GM18508 (cell line): ENCODE data around the gene SHROOM2.
"Not testable (repeated sequence)": the region's sequence is repeated elsewhere in the genome, so short reads cannot be mapped to it uniquely, and the experiment has no call there.

ENCODE experiments used
- ATAC-seq: cut with Tn5 transposase; IDR thresholded peaks from one replicate; pipeline ENCODE4 v1.9.1; 2021; ENCODE audit warnings: moderate number of reproducible peaks; ENCODE audit not compliant: insufficient read depth, unreplicated experiment

The SHROOM2 gene

DNA sequence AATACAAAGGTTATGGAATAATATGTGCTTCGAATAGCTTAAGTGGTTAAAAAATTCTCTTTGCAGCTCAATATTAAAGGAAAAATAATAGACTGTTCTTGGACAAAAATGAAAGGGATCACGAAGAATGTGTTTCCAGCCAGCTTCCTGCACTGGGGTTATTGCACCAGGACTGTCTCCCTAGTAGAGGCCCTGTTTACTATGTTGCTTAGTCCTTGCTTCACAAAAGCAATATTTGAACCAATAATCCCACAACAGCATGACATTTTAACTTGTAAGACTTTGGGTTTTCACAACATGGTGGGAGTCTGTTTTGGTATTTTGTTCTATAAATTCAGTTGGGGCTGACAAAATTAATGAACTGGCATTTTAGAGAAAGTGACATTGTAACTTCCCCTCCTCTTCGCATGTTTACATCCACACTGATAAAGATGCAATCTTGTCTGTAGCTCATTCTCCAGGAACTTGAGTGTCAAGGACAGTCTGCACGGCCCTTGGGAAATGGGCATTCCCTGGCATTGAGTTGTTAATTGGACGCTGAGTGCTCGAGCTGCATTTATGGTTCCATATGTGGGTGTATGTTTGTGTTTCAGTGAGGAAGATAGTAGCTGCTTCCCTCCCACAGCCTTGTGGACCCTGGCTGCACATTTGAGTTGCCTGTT is 39.0 kb downstream of the SHROOM2 start:
- no peak for ATAC-seq

DNA sequence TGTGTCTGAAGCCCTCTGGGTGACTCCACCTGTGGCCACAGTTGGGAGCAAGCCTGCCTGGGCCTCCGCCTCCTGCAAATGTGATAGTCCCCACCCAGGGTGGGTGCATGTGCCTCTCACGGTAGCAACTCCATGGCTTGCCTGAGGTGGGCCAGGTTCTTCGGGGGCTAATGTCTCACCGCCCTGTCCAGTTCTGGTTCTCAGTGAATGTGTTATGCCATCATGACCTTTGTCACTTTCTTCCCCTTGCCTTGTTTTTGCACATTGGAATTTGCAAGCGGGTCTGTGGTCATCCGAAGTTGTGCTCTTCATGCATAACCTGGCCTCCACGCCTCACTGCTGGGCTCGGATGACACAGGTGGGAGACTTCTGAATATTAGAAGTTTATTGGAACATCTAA is 39.7 kb downstream of the SHROOM2 start:
- no peak for ATAC-seq

DNA sequence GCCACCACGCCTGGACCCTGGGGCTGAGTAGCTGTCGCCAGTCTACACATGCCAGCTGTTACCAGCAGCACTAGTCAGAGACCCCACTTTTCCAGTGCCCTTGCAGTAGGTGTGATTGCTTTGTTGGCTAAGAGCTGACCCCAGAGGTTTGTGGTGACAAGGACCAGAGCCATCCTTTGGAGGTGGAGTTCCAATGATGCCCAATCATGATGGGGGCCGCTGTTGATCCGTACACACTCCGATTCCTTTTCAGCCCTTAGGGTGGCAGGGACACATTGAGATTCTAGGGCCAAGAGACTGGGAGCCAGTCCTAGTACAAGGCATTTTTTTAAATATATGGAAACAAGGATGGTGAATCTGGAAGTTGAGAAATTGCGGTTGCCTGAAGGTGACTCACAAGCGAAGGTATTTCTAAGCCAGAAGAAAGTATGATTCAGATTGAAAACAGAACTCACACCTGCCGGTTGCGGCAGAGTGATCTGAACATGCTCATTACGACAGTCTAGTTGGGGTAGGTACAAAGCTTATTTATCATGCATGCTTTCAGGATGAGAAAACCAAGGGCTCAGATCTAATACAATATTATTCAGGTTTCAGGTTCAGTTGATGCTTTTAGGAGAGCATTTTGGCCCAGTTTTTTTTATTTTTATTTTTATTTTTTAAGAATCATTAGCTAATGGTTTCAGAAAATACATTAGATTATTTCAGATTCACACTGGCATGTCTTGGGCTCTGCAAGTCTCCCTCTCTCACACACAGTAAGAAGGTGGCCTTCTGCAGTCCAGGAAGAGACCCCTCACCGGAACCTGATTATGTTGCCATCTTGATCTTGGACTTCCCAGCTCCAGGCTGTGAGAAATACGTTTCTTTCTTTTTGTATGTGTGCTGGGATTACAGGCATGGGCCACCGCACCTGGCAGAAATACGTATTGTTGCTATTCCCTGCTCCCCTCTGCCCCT is 43.4 kb downstream of the SHROOM2 start:
- ATAC-seq = peak; percentile 95

DNA sequence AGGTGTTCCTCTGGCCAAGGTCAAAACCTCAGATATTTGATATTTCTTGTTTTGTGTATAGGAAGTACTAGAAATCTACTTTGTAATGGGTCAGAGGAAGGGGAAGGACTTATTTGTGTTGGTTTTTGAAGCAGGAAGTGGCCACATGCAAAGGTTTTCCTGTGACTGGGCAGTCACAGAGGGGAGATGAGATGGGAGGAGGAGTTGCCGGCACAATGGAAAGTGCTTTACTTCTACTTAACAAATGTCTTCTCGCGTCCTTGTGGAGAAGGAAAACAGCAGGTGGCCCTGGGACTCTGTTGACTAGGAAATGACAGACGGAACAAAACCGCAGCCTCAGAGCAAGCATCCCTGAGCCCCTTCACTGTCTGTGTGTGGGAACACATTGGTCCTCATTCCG is 46.6 kb downstream of the SHROOM2 start:
- no peak for ATAC-seq

DNA sequence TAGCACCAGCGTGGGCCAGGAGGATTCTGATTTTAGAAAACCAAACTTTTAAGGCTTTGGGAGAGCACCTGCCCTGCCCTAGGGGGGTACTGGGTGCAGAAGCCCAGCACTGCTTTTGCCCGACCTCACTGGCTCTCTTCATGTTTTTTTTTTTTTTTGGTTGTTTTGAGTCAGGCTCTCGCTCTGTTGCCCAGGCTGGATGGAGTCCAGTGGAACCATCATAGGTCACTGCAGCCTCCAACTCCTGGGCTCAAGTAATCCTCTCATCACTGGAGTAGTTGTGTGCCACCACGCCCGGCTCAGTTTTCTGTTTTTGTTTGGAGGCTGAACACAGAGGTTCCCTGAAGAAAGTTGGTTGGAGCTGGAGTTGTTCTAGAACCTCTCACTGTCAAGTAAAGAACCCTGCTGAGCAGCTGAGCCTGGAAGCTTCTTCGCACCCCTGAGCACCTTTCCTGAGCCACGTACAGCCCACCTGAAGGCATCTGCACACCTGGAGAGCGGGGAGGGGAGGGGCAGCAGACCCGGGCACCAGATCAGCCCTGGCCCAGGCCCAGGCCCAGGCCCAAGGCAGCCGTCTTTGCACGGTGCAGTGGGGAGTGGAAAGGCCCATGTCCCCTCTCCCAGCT is 49.5 kb downstream of the SHROOM2 start:
- ATAC-seq = no peak

DNA sequence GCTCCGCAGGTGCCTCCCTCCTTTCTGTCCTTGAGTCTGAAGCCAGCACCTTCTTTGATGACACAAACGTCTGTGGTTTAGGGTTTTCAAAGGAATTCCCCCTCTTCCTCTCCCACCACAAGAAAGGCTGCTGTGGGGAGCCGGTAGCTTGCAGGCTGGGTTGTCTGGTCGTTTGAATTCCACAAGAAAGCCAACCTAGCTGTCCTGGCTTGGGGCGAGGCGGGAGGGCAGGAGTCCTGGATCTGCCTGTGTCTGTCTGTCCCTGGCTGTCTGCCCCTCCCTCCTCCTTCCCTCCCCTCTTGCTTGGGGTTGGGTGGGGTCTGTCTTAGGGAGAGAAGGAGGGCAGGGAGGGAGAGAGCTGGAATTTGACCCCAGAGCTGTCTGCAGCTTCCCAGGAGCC is 56.3 kb downstream of the SHROOM2 start:
- no peak for ATAC-seq

DNA sequence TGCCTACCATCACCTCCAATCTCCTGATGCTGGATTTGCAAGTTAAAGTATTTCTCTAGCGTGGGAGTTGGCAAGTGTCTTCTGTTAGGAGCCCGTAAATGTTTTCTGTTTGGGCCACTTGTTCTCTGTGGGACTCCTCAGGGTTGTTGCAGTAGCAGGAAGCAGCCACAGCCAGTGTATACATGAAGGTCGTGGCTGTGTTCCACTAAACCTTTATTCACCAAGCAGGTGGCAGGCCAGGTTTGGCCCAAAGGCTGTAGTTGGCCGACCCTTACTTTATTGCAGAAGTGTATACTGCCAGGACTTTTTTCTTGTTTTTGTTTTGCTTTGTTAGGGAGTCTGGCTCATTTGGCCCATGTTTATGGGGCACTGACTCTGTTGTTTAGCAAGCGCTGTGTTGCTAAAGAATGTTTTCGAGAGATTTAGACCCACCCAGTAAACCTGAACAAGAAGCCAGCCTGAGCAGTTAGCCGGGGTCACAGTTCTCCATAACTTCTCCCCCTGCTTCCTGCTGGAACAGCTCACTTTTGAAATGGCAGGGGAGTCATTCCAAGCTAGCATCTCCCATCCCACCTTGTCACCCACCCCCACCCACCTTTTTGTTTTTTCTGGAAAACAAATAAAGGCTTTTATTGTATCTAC is 58.8 kb downstream of the SHROOM2 start:
- no peak for ATAC-seq

DNA sequence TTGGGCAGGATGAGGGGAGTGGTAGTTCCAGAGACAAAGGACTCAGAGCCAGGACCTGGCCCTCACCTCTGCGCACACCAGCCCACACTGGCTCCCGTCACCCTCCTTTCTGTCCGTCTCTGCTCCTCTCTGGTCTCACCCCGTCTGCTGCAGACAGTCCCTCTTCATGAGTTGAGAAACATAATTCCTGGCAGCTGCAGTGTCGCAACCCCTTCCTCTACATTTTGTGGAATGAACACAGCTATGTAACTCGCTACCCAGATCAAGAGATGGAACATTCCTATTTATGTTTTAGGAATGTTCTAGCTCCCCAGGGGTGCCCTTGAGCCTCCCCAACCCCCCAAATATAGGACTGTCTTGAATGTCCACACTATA is 59.3 kb downstream of the SHROOM2 start:
- no peak for ATAC-seq

DNA sequence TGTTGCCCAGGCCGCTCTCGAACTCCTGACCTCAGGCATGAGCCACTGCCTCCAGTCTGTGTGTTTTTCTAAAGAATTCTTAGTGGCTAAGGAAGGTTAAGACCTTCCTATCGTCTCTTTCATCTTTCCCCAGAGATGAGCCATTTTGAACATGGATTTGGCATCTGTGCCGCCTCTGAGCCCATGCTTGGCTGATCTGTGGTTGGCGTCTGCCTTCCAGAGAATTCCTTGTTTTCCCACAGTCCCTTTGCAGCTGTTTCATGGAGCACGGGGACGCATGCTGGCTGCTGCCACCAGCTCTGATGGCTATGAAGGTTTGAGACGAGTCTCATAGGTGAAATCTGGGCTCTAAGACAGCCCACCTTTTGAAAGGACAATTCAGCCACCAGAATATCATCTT is 60.4 kb downstream of the SHROOM2 start:
- ATAC-seq = no peak

DNA sequence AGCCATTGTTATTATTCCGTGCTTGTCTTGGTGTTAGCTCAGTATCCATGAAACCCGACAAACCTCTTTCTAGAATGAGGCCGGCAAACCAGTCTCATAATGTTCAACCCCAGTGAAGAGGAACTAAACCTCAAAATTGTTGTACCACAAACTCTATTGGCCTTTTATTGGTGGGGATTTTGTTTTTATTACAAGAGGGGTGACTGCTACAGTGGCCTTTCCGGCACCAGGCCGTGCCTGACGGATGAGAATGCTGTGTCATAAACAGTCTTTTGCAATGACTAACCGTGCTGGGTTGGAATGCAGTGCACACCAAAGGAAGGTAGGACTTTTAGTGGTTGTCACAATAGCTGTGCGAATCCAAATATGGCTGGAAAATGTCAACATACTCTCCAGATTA is 60.8 kb downstream of the SHROOM2 start:
- ATAC-seq = no peak

DNA sequence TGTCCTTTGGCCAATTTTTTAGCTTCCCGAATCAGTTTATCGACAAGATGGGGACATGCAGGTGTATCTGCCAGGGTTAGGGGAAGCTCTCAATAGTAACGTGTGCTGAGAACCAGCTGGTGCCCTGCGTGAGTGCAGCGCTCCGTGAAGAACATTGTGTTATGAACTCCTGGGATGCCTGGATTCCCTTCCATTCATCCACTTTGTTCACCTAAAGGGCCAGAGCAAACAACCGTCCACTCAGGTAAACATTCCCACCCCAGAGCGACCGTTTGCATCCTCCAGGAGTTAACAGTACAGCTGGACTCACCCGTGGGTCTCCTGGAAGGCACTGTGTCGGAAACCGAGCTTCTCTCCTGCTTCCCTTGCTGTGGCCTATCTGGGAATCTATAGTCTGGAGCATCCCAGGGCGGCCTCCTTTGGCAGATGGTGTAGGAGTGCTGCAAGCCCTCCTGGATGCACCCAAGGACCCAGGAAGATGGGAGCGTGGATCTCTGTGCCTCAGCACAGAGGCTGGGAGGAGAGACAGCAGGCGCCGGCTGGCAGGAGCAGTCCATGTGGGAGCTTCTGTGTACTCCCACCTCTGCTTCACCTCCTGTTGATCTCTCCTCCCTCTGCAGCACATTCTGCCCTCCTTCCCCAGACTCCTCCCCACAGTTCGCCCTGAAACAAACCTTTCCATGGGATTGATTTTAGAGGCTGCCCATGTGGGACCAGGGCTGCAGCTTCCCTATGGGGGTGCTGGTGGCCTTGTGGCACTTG is 62.7 kb downstream of the SHROOM2 start:
- ATAC-seq = no peak

DNA sequence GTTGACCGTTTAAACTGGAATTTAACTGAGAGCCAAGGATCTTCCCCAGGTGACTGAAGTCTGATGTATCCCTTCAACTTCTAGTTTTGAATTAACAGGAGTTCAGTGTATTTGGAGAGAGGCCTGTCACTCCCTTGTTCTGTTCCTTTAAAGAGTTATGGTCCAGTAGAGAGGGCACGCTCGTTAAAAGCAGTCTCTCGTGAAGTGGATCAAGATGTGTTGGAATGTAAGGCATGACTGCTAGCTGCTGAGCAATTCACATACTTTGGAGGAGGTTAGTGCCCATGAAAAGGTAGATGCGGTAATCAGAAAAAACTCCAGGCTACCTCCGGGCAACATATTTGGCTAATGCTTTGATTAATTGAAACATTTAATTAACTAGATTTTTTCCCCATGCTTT is 65.7 kb downstream of the SHROOM2 start:
- no peak for ATAC-seq

DNA sequence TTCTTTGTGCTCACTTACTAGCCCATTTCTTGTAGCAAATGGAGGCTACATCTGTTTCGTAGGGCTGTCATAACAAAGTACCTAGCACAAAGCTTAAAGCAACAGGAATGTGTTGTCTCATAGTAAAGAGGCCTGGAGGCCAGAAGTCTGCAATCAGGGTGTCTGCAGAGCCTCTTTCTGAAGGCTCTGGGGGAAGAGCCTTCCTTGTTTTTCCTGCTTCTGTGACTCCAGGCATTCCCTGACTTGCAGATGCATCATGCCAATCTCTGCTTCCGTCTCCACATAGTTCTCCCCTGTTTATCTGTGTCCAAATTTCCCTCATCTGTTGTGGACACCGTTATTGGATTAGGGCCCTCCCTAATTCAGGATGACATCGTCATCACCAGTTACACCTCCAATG is 67.1 kb downstream of the SHROOM2 start:
- ATAC-seq = no peak

DNA sequence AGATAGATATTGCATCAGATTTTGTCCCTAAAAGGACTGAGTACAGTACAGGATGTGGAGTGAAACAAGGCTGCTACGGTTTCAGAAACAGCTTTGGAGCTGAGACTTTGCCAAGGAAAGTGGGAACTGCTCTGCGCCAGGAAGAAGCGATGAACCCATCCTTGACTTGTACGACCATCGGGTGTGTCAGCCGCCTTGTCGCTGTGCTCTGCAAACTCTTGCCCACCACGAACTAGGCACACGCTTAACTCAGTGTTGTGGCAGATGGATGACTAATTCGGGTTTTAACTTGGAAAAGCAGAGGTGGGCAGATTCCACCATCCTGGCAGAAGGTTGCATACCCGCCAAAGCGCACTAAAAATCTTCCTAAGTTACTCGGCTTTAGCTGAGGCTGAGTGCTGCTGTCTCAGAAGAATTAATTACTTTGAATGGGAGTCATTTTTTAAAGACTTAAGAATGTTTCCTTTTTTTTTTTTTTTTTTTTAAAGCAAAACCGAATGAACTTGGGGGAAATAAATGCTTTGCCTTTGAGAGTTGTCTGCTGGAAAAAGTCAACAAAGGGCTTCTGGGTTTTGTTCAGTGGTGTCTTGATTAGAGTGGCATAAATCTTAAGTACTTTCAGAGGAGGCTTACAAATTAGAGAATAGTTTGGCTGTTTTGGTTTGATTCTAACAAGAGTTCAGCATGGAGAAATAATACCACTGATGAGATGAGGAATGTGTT is 69.5 kb downstream of the SHROOM2 start:
- no peak for ATAC-seq

DNA sequence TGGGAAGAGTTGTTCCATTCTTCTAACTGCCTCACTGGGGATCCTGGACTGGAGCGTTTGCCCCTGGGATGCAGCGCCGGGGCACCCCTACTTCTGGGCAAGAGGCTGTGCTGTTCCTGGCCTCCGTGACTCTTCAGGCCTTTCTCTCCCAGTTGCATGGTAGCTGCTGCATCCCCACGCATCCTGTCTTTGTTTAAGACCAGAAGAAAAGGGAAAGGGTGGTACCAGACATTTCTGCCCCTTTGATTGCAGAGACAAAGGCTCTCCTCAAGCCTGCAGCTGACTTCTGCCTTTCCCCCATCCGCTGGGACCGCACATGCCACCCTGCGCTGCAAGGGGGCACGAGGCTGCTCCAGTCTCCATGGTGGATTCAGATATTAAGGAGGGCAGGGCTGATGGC is 70.4 kb downstream of the SHROOM2 start:
- no peak for ATAC-seq

DNA sequence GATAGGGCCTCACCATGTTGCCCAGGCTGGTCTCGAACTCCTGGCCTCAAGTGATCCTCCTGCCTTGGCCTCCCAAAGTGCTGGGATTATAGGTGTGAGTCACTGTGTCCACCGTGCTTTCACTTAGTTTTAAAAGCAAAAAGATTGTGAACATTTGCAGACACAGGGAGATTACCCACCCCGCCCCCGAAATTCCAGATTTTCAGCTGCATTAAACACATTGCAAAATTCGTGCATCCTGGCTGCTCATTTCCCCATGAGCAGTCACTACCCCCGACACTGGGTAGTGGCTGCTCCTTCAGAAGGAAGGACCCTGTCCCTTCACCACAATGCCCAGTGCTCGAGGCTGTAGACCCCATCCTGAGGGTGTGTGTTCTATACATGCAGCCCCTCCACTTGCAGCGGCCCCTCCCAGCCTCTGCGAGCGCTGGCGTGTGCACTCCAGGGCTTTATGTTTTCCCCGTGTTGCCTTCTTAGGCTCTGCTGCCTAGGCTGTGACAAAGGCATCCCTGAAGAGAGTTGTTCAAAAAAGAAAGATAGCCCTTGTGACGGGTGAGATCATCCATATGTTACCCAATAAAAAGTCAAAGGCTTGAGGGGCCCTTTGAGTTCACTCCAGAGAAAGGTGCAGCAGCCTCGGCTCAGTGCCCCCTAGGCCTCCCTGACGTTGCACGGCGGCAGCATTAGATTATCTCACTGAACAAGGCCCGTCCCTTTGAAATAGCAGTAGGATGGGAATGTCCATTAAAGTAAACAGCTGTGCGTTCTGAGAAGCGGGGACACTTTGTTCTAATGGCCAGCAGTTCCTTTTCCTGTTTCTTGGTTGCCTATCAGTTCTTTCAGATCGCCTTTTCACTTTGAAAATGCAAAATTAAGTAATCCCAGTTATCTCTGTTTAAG is 71.6 kb downstream of the SHROOM2 start:
- ATAC-seq = no peak

DNA sequence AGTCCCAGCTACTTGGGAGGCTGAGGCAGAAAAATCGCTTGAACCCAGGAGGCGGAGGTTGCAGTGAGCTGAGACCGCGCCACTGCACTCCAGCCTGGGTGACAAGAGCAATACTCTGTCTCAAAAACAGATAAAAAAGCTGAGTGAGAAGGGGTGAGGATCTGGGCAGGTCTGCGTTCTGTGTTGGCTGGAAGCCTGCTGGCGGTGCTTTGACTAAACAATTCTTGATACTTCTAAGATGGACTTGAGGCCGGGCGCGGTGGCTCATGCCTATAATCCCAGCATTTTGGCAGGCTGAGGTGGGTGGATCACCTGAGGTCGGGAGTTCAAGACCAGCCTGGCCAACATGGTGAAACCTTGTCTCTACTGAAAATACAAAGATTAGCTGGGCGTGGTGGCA is 72.5 kb downstream of the SHROOM2 start:
- not testable (repeated sequence) for ATAC-seq

DNA sequence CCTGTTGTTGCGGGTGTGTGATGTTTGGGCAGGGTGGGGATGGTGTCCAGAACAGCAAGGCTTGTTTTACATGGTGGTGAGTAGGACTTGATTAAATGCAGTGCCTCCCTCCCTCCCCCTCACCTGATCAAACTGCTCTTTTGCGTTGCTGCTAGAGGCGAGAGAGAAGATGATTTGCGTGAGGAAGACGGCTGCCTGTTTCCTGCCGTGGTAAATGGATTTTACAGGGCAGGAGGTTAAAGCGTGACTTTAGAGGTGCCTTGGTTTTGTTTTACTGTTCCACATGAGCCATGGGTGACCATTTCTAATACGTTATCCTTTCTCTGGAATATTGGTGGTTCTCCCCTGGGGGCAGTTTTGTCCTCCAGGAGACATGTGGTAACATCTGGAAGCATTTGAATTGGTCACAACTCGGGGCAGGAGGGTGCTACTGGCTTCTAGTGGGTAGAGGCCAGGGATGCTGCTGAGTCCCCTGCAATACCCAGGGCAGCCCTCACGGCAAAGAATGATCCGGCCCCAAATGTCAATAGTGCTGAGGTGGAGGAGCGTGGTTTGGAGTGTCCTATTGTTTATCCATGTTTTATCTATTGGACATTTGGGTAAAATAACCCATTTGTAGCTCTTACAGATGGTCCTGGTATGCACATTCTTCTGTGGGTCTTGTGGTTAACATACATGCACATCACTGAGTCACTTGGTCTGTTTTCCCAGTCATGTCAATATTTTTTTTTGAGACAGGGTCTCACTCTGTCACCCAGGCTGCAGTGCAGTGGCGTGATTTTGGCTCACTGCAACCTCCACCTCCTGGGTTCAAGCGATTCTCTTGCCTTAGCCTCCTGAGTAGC is 73.7 kb downstream of the SHROOM2 start:
- ATAC-seq = no peak
